Body of pancreas (tissue), 4 donors: ENCODE results near the gene RARS2. TPM values are rescaled to one million over a fixed set of nuclear protein-coding genes. Genes with fewer than 3 reads are reported as not detected.
"Not testable (repeated sequence)": the region's sequence is repeated elsewhere in the genome, so short reads cannot be mapped to it uniquely, and the experiment has no call there.

Source experiments
- ATAC-seq: fragments of 150-250 bp; one replicate; pipeline ENCODE4 v1.9.1; 2016
- DNase-seq, 4 donors: peaks; one replicate each; pipeline ENCODE4 v3.0.0-alpha.2; 2019
- H3K27ac ChIP-seq, 4 donors: fragments of 200-600 bp; sonication (generic); 1 replicate in 3 of 4; 2 replicates in 1 of 4; pipeline versions ENCODE4 v1.5.1 to v1.6.1; 2016 to 2019; ENCODE audit warnings: mild to moderate bottlenecking in 1 of 4, mixed read lengths in 1 of 4, moderate library complexity in 1 of 4
- H3K27me3 ChIP-seq, 2 donors: fragments of 200-600 bp; sonication (generic); one replicate each; pipeline ENCODE4 v1.6.0; 2016; ENCODE audit warnings: mild to moderate bottlenecking in 1 of 2
- H3K36me3 ChIP-seq, 2 donors: fragments of 200-600 bp; sonication (generic); replicated peaks in 1 of 2; 2 replicates each; pipeline ENCODE4 v1.5.1; 2016; ENCODE audit warnings: low read depth in 2 of 2; ENCODE audit not compliant: insufficient read depth in 1 of 2
- H3K4me1 ChIP-seq: fragments of 200-600 bp; sonication (generic); one replicate; pipeline ENCODE4 v1.6.0; 2016
- H3K4me3 ChIP-seq, 2 donors: fragments of 200-600 bp; sonication (generic); 1 replicate in 1 of 2; 2 replicates in 1 of 2; pipeline ENCODE4 v1.5.1; 2016 to 2019
- H3K9me3 ChIP-seq, 3 donors: fragments of 200-600 bp; sonication (generic); 1 replicate in 2 of 3; 2 replicates in 1 of 3; pipeline ENCODE4 v1.5.1; 2016
- POLR2A ChIP-seq, 3 donors: fragments of 450-650 bp; IDR thresholded peaks; one replicate each; pipeline ENCODE4 v1.6.1; 2016; ENCODE audit warnings: antibody characterized with exemption in 3 of 3, mild to moderate bottlenecking in 2 of 3
- WGBS, 2 donors: methylation state at CpG; one replicate each; pipeline ENCODE4 v1.1.5; 2017; 5-methylcytosine and 5-hydroxymethylcytosine counted together
- intact Hi-C: fragments of 100-400 bp; cut with DNase I; formaldehyde crosslinking; loops from one replicate; pipeline ENCODE4 v1.15.1; 2023
- total RNA-seq, 2 donors: library from RNA; depleted of rRNA; stranded (reverse); fragments of >200 nt; gene quantifications; one replicate each; pipeline ENCODE4 v1.1.0, GENCODE V29; 2016
- TF ChIP-seq, protein P1 (sequence below), 7 experiments: fragments of 450-650 bp in 4 of 7; fragments of 200-600 bp in 3 of 7; sonication (generic) in 3 of 7; IDR thresholded peaks; one replicate each; pipeline ENCODE4 v1.5.1; 2016 to 2019; ENCODE audit warnings: antibody characterized with exemption in 7 of 7

The RARS2 gene
- total RNA-seq, 2 donors from 2014 or later, result 7.3 to 15.8 TPM

DNA sequence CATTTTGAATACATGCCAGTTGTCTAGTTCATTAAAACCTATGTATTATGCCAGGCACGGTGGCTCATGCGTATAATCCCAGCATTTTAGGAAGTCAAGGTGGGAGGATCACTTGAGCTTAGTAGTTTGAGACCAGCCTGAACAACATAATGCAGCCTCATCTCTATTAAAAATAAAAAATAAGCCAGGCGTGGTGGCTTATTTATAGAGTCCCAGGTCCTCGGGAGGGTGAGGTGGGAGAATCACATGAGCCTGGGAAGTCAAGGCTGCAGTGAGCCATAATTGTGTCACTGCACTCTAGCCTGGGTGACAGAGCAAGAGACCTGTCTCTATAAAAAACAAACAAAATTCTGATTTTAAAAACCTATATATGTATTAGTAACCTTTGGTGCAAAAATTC is 27.6 kb upstream of the RARS2 start:
- Histone ChIP-seq H3K4me3 (no peak overlapping the region), H3K9me3 (no peaks in the 10 kb centered on the region), H3K27me3 (no peaks in the 10 kb centered on the region), H3K36me3 (peaks cover 1 to 4% of the 10 kb centered on the region in 2 donors), H3K27ac (no peak overlapping the region), H3K4me1 (no peaks in the 10 kb centered on the region)
- WGBS, 2 donors, result 86 to 90% methylated on average over 4 of the region's 4 CpGs
- intact Hi-C loops, result no loop called here
- no peak for ATAC-seq
- no peak for DNase-seq
- TF ChIP-seq, protein P1, sequence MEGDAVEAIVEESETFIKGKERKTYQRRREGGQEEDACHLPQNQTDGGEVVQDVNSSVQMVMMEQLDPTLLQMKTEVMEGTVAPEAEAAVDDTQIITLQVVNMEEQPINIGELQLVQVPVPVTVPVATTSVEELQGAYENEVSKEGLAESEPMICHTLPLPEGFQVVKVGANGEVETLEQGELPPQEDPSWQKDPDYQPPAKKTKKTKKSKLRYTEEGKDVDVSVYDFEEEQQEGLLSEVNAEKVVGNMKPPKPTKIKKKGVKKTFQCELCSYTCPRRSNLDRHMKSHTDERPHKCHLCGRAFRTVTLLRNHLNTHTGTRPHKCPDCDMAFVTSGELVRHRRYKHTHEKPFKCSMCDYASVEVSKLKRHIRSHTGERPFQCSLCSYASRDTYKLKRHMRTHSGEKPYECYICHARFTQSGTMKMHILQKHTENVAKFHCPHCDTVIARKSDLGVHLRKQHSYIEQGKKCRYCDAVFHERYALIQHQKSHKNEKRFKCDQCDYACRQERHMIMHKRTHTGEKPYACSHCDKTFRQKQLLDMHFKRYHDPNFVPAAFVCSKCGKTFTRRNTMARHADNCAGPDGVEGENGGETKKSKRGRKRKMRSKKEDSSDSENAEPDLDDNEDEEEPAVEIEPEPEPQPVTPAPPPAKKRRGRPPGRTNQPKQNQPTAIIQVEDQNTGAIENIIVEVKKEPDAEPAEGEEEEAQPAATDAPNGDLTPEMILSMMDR (IDR thresholded peaks at IDR 0.05), result no peak
- no peak for TF ChIP-seq POLR2A (IDR thresholded peaks at IDR 0.05)

DNA sequence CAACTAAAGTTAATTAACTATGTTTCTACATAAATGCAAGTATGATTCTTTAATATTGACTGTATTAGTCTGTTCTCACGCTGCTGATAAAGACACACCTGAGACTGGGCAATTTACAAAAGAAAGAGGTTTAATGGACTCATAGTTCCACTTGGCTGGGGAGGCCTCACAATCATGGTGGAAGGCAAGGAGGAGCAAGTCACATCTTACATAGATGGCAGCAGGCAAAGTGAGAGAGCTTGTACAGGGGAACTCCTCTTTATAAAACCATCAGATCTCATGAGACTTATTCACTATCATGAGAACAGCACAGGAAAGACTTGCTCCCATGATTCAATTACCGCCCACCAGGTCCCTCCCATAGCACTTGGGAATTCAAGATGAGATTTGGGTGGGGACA is 23.2 kb upstream of the RARS2 start:
- H3K4me3 ChIP-seq, H3K27me3 ChIP-seq, H3K4me1 ChIP-seq, ATAC-seq, H3K27ac ChIP-seq, H3K9me3 ChIP-seq, intact Hi-C loops, DNase-seq, H3K36me3 ChIP-seq: not testable (repeated sequence)
- WGBS, 2 donors, result 92 to 98% methylated on average over 2 of the region's 2 CpGs

DNA sequence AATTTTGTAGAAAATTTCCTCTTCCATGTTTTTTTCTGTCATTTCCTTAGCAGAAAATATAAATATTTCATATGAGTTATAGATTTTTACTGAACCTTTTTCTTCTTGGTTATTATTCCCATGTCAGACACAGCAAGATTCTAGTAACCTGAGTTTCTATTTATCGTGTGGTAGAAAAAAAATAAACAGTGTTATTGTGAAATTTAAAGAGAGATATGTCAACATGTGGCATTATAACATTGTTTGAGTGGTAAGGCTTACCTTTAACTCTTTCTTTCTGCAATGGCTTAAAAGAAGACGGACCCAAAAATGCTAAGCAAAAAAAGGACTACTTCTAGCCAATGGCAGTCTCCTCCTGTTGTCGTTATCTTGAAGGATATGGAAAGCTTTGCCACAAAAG is 19.0 kb upstream of the RARS2 start:
- Histone ChIP-seq H3K4me1 (no peaks in the 10 kb centered on the region), H3K36me3 (peaks cover 0 to 6% of the 10 kb centered on the region in 2 donors), H3K27ac (no peak overlapping the region), H3K27me3 (no peaks in the 10 kb centered on the region), H3K4me3 (no peak overlapping the region), H3K9me3 (no peaks in the 10 kb centered on the region)
- TF ChIP-seq POLR2A (IDR thresholded peaks at IDR 0.05), result no peak
- TF ChIP-seq, protein P1 (IDR thresholded peaks at IDR 0.05), result no peak
- DNase-seq (no peak), ATAC-seq (no peak)
- WGBS, 2 donors, result 63 to 84% methylated on average over 3 of the region's 3 CpGs
- intact Hi-C loops, result loop anchor here (10.0 kb wide), 1 partner anchor 1176 kb away; no protein-coding TSS in a partner anchor

DNA sequence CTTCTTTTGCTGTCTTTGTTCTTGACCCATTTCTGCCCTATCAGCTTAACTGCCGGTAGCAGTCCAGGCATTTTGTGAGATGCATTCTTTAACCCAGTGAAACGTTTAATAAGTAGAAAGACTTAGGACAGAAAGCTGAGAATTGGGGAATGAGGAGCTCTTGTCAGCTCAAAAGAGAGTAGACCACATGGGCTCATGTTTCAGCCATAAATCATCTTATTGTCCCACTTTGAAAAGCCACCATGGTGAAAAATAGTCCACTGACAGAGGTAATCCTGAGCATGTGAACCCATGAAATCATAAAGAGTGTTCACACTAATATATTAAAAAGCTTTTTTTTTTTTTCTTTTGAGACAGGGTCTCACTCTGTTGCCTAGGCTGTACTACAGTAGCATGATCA is 16.4 kb upstream of the RARS2 start:
- Histone ChIP-seq H3K36me3 (peaks cover 0 to 5% of the 10 kb centered on the region in 2 donors), H3K4me3 (no peak overlapping the region), H3K27ac (no peak overlapping the region), H3K9me3 (no peaks in the 10 kb centered on the region), H3K27me3 (no peaks in the 10 kb centered on the region), H3K4me1 (no peaks in the 10 kb centered on the region)
- WGBS, 2 donors, result 74 to 79% methylated on average over 2 of the region's 2 CpGs
- no peak for TF ChIP-seq POLR2A (IDR thresholded peaks at IDR 0.05)
- TF ChIP-seq, protein P1 (IDR thresholded peaks at IDR 0.05), result no peak
- ATAC-seq (no peak), DNase-seq (no peak)
- intact Hi-C loops, result loop anchor here (10.0 kb wide), 1 partner anchor 1179 kb away; no protein-coding TSS in a partner anchor

DNA sequence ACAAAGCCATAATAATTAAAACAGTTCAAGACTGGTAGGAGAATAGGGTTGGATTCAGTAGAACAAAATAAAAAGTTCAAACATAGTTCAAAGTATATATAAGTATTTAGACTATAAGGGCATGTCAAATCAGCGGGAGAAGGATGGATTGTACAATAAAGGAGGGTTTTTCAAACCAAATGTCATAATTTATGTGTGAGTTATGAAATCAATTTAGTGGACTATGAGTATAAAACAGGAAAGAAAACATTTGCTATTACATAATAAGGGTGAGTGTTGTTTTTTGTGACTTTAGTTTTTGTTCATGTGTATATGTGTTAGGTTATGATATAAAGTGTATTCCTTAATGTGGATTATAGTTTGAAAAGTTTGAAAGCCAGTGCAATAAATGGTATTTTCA is 10.8 kb upstream of the RARS2 start:
- H3K27me3 ChIP-seq, result no peaks in the 10 kb centered on the region
- H3K27ac ChIP-seq, result no peak overlapping the region
- WGBS, 2 donors, result 79 to 96% methylated on average over 1 of the region's 1 CpG
- H3K9me3 ChIP-seq, result no peaks in the 10 kb centered on the region
- no peaks in the 10 kb centered on the region for H3K36me3 ChIP-seq
- intact Hi-C loops, result loop anchor here (10.0 kb wide), 1 partner anchor 1184 kb away; no protein-coding TSS in a partner anchor
- DNase-seq (no peak), ATAC-seq (no peak)
- H3K4me1 ChIP-seq, result no peaks in the 10 kb centered on the region
- no peak overlapping the region for H3K4me3 ChIP-seq
- no peak for TF ChIP-seq POLR2A (IDR thresholded peaks at IDR 0.05)
- TF ChIP-seq, protein P1 (IDR thresholded peaks at IDR 0.05), result no peak
